NB4 (cell line): ENCODE data around the gene GRIA1.

Experiments used
- CTCF ChIP-seq: IDR thresholded peaks from one replicate; pipeline ENCODE4 v1.5.1; 2012; ENCODE audit warnings: low read depth, low read length
- MYC ChIP-seq: IDR thresholded peaks from 2 replicates; pipeline ENCODE4 v1.6.1; 2011; ENCODE audit warnings: low read depth, low read length
- POLR2A ChIP-seq: IDR thresholded peaks from 2 replicates; pipeline ENCODE4 v1.6.1; 2011; ENCODE audit warnings: mild to moderate bottlenecking; ENCODE audit not compliant: insufficient read length; ENCODE audit errors: extremely low read depth
- TF ChIP-seq, protein P1 (sequence below): IDR thresholded peaks from 2 replicates; pipeline ENCODE4 v1.6.1; 2011; ENCODE audit warnings: low read depth, low read length

DNA sequence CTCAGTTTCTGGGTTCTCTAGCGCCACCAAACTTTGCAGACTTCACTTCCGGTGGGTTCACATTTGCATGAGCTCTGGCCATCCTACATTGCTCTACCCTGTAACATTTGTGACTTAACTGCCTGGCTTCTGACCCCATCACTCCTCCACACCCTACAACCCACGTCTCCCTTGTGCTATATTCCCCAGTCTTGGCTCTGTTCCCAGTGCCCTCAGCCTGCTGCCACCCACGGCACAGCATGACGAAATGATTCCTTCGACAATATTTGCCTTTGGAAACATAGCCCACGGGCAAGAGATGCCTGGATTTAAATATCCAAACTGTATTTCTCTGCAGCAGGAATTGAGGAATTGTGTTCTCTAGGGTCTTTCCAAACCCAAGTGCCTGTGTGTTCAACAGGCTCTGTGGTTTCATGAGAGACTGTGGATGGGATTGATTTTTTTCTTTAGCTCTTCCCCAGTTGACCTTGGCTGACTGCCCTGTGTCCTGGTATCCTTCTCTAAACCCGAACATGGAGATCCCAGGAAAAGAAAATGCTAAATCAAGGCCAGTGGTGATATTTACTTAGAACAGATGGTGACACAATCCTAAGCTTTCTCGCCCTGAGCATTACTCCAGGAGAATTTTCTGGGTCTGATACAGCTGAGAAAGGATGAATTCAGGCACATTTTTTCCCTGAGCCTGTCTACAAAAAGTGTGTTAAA is 44.4 kb upstream of the GRIA1 start:
- TF ChIP-seq POLR2A (no peak), CTCF (no peak), MYC (no peak)
- TF ChIP-seq, protein P1, sequence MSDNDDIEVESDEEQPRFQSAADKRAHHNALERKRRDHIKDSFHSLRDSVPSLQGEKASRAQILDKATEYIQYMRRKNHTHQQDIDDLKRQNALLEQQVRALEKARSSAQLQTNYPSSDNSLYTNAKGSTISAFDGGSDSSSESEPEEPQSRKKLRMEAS: no peak
